HG03175 (cell line): ENCODE results near the gene NEURL1.

Source experiments
- ATAC-seq: cut with Tn5 transposase; IDR thresholded peaks from one replicate; pipeline ENCODE4 v1.9.1; 2021; ENCODE audit warnings: mild to moderate bottlenecking, moderate library complexity; ENCODE audit not compliant: unreplicated experiment

The NEURL1 gene

DNA sequence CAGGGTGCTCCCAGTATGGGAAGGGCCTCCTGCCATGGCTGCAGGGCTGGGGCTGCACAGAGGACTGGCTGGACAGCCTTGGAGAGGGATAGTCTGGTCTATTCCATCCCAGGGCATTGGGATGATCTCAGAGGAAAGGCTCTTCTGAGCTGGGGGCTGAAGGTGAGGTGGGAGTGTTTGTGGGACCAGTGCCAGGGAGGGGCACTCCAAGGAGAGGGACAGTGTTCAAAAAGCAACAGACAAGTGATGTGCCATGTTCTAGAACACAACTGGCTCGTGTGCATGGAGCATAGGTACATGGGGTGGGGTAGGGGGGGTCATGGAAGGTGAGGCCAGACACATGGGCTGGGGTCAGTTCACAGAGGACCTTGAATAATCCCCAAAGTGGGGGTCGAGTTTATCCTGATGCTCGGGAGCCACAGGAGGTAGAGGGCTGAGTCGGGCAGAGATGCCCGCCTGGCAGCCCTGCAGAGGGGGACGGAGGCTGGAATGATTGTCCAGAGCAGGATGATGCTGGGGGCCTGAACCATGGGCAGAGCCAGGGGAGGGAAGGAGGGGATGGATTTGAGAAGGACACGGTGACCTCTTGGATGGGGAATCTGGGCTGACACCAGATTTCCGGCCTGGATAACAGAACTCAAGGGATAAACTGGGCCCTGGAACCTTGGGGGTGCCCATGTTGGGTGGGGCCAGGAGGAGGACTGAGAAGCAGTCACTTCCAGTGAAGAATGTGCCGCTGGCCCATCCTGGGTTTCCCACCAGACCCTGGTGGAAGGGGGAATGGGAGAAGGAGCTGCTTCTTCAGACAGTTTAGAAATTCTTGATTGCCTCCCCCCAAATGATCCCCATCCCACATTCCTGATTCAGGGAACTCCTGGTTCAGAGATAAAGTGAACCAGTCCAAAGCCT is 50.4 kb downstream of the NEURL1 start:
- ATAC-seq, result no peak

- no peak for ATAC-seq
These were observed 51.3 kb downstream of the NEURL1 start for GRCh38 chr10:103544657-103545310.

DNA sequence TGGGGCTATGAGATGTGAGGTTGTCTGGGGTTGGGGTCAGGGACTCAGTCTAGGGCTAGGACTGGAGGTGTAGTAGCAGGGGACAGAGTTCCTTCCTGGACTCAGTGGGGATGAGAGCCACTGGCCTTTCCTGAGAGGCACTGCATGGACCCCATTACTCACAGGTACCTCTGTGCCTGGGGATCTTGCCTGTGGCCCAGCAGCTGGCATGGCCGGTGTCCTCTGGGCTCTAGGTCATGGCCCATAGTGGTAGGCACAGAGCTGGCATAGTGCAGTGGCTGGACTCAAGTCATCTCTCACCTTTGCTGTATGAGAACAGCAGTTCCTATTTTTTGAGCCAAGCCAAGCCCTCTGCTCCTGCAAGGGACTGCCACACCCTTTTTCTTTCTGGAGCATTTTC is 51.9 kb downstream of the NEURL1 start:
- ATAC-seq, result no peak

GRCh38 chr10:103545771-103546281 is 52.3 kb downstream of the NEURL1 start:
- ATAC-seq, result no peak

DNA sequence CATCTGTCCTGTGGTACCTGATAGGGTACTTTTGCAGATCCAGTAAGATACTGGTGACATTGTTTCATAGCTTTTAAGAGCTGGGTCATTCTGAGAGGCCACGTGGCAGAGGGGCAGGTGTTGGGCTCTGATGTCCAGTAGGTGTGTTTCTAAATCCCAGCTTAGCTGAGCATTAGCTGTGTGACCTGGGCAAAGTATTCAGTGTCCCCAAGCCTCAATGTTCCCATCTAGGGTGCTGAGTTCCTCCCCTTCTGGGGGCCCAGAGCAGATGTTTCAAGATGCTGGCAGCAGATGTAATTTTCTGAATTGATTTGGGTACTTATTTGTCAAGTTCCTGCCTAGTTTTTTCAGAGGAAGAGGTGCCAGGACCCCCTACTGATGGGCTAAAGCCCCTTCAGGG is 52.9 kb downstream of the NEURL1 start:
- ATAC-seq, result no peak

DNA sequence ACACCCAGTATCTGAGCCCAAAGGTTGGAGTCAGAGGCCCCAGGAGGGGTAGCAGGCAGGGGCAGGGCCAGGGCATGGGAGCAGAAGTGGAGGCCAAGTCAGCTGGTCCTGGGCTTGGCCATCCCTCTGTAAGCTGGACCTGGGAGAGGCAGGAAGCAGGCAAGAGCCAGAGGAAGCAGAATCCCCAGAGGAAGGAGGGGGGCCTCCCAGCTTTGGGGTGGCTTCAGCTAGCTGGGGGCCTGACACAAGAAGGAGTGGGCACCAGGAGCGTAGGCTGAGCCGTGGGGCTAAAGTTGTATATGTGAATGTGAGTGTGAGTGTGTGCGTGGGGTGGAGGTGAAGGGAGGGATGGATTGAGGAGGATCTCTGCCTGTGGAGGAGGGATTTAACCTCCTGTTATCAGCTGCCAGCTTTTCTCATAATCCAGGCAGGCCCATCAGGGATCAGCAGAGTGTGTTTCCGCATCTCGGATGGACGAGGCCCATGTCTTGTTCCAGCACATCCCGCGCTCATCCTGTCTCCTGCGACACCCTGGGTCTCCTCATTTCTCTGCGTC is 54.0 kb downstream of the NEURL1 start:
- ATAC-seq, result no peak

DNA sequence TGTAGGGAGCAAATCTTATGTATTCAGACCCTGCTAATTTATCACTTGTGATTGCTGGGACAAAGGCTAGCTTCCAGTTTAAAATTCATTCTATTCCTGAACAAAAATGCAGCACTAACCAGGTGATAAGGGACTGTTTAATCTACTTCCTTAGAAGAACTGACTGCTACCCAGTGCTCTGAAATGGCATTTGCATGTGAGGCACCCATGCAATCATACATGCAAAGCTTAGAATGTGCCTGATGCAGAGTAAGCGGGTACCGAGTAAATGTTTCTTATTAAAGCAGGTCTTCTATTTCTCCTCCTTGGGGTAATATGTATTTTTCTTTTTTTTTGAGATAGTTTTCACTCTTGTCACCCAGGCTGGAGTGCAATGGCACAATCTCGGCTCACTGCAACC is 54.5 kb downstream of the NEURL1 start:
- no peak for ATAC-seq

GRCh38 chr10:103548581-103549348 is 55.3 kb downstream of the NEURL1 start:
- no peak for ATAC-seq

GRCh38 chr10:103549349-103549685 is 55.8 kb downstream of the NEURL1 start:
- ATAC-seq, result no peak

GRCh38 chr10:103550229-103550628 is 56.7 kb downstream of the NEURL1 start:
- no peak for ATAC-seq

DNA sequence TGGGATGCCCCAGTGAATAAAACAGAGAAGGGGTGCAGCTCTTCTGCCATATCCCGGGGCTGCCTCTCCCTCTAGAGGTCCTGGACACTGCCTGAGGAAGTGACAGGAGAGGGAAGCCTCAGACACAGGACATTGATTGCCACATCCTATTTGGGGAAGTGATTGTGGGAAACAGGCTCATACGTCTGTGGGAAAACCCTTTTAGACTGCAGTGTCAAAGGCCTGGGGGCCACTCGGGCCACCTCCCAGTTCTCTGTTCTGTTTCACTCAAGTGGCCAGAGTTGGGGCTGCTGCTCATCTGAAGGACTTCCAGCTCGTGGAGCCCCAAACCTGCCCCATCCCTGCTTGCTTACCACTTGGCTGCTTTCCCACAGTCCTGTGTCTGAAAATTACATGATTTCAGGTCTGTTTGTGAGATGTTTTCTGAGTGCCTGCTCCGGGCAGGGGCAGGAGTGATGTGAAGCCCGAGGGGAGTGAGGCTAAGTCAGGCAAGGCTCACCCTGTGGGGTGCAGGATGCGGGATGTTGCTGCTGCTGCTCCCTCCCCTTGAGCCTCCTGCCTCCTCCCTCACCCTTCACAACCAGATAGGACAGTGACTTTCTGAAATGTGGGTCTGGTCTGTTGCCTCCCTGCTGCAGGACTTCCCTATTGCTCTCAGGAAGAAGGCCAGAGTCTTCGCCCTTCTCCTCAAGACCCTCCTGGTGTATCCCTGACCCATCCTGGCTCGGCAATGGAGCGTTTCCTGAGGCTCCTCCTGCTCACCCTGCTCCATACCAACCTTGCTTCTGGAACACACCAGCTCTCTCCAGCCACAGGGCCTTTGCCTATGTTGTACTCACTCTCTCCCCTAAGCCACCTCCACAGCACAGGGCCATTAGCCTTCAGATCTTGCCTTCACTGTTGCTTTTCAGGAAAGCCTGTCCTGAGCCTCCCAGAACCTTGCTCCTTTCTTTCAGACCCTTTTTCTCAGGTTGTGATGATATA is 58.4 kb downstream of the NEURL1 start:
- no peak for ATAC-seq

GRCh38 chr10:103552856-103553742 is 59.6 kb downstream of the NEURL1 start:
- ATAC-seq, result no peak

DNA sequence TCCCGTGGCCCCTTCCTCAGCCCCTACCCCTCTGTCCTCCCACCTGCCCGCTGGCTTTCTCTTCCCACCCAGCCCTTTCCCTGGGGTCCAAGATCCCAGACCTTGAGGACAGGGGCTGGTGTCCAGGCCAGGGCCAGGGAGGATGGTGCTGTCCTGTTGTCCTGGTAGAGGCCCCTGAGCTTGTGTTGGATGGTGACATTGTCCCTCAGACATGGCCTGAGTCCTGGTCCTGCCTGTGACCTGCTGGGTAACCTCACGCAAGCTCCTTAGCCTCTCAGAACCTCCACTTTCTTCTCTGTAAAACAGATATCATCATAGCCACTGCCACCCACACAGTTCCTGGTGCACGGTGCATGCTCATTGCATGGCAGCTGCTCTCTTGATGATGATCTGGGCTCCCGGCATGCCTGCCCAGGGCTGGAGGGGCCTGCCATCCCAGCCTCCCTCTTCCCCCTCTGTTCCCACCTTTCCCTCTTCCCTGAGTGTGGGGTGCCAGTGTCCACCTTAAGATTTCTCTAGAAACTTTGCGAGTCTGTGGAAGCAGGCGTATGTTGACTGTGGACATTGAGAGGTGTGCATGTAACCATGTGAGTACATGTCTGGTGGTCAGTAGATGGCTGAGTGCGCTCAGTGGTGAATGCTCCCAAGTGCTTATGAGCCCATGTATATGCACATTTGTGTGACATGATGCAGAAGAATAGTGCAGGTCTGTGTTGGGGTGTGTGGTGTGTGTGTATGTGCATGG is 60.4 kb downstream of the NEURL1 start:
- ATAC-seq, result no peak

DNA sequence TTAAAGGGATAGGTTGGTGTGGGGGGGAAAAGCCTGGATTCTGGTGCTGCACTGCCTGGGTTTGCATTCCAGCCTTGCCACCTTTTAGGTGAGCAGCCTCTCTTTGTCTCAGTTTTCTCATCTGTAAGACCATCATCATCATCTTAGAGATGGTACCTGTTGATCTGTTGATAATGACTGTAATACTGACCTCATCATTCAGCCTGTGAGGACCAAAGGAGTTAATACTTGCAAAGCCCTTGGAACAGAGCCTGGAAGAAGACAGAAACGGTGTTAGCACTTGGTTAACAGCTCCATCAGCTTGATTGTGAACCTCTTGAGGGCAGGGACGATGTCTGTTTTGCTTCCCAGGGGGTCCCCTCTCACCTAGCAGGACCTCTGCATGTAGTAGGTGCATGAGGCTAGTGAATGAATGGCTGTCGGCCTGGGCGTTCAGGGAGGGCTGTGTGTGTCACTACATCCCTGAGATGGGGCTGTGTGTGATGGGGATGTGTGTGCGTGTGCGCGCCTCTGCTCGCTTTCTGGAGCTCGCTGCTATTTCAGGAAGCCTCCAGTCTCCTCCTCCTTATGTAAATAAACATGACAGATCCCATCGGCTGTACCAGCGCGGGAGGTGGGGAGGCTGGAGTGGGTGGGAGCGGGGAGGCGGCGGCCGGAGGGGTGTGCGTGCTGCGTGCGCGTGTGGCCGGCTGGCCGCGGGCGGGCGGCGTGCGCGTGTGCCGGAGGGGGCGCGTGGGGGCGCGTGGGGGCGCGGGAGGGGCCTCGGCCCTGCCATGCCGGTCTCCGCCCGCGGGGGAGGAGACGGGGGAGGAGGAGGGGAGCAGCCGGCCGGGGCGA is 61.2 kb downstream of the NEURL1 start:
- no peak for ATAC-seq

DNA sequence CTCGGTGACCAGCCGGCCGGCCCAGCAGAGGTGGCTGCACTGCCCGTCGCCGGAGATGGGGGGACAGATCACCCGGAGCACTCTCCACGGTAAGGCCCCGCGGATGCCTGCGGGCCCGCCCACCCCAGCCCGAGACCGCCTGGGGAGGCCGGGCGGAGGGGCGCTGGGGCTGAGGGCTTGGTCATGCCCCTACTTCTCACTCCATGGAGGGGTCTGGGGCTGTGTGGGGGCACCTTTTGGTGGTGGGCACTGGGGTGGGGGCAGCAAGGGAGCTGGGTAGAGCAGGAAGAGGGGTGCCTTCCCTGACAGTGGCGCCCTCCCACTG is 61.8 kb downstream of the NEURL1 start:
- no peak for ATAC-seq

DNA sequence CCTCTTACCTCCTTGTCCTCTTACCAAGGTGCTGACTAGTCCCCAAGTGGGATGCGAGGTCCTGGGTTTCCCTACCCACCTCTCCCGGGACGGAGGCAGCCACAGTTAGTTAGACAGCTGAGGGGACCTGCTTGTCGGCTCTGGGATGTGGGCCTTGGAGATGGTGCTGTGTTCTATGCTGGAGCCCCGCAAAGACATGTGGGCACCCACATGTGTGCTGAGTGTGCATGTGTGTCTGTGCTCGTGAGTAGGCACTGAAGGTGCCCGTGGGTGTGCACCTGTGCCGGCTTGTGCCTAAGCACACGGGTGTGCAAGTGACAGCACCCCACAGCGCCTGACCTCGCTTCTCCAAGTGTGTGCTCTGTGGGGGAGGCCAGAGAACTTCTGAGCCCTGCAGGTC is 62.2 kb downstream of the NEURL1 start:
- ATAC-seq, result no peak

DNA sequence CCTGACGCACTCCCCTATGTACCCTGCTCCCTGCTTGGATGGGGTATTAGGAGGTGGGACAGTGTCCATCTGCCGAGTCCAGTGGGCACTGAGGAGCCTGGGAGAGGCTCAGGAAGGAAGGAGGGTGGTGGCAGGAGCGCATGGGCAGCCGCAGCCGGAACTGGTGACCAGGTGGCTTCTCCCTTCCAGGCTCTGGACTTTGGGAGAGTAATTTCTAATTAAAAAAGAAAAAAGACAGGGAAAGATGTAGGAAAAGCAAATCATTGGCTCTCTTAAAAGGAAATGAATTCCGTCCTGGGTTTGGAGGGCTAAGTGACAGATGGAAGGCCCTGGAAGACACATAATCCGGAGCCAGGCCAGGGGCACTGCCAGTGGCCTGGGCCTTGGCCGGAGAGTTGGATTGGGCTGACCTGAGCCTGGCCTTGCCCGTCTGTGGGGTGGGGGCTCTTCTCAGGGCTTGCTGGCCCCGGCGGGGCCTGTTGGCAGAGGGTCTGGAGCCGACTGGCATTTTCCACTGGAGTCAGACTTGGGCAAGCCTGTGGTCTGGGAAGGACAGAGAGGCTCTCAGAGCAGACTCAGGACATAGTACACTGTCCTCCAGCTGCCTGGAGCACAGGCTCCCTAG is 63.0 kb downstream of the NEURL1 start:
- no peak for ATAC-seq
